Omental fat pad (tissue), 4 donors: ENCODE data around the gene XCR1. TPM values are rescaled to one million over a fixed set of nuclear protein-coding genes. Genes with fewer than 3 reads are reported as not detected.

Source experiments
- ATAC-seq: fragments of 150-250 bp; one replicate; pipeline ENCODE4 v1.9.1; 2016; ENCODE audit warnings: mild to moderate bottlenecking, moderate library complexity; ENCODE audit not compliant: low FRiP score
- DNase-seq: peaks from one replicate; pipeline ENCODE4 v3.0.0-alpha.2; 2019; ENCODE audit warnings: low spot score
- total RNA-seq, 4 donors: library from RNA; depleted of rRNA; stranded (reverse); fragments of >200 nt; gene quantifications; one replicate each; pipeline ENCODE4 v1.1.0, GENCODE V29; 2016
- TF ChIP-seq, protein P1 (sequence below), 3 donors: fragments of 450-650 bp; IDR thresholded peaks; one replicate each; pipeline ENCODE4 v1.5.1; 2016 to 2017; ENCODE audit warnings: antibody characterized with exemption in 3 of 3, mild to moderate bottlenecking in 3 of 3, moderate library complexity in 2 of 3

Gene XCR1
- total RNA-seq, 4 donors from 2014 or later = 0.06 to 0.12 (median 0.09) TPM; not detected in 1

DNA sequence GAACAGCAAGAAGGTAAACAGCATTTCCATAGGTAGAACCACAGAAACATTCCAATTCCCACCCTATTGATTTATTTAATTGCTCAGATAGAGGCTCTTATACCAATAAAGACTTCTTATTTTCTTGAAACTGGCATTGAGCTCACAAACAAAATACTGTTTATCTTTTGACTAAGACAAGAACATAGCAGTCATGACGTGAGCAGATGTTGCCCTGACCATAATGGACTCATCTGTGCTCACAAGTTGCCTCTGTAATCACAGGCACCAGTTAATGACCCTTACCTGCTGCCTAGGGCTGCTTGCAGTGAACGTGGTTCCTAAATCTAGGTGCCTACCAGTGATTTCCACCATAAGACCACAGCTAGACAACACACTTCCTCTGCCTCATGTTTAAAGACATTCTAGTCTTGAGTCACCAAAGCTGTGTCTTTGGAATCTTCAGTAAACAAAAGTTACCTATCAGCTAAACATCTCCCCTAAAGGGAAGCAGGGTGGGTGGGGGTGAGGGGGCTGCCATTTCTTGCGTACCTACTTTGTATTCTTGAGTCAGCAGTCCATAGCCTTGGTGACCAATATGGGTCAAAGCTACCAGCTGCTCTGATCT is 33.8 kb downstream of the XCR1 start:
- TF ChIP-seq, protein P1, sequence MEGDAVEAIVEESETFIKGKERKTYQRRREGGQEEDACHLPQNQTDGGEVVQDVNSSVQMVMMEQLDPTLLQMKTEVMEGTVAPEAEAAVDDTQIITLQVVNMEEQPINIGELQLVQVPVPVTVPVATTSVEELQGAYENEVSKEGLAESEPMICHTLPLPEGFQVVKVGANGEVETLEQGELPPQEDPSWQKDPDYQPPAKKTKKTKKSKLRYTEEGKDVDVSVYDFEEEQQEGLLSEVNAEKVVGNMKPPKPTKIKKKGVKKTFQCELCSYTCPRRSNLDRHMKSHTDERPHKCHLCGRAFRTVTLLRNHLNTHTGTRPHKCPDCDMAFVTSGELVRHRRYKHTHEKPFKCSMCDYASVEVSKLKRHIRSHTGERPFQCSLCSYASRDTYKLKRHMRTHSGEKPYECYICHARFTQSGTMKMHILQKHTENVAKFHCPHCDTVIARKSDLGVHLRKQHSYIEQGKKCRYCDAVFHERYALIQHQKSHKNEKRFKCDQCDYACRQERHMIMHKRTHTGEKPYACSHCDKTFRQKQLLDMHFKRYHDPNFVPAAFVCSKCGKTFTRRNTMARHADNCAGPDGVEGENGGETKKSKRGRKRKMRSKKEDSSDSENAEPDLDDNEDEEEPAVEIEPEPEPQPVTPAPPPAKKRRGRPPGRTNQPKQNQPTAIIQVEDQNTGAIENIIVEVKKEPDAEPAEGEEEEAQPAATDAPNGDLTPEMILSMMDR (IDR thresholded peaks at IDR 0.05) = no peak
- ATAC-seq (no peak), DNase-seq (no peak)

DNA sequence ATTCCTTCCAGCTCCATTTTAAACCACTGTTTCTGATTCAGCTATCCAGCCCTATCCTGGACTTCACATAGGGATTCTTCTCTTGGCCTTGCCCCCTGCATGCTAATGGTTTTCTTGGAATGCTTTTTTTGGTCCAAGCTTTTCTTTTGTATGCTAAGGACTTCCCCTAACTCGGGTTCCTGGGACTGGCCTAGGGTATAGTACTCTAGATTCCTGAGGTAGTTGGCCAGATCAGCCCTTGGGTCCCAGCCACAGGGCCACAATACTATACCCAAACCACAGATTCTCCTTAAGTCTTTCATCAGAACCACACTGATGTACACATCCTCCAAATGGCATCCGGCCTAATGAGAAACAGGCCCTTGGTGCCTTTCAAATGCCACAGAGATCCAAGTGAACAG is 34.5 kb downstream of the XCR1 start:
- DNase-seq = no peak
- no peak for ATAC-seq
- TF ChIP-seq, protein P1 (IDR thresholded peaks at IDR 0.05) = no peak

DNA sequence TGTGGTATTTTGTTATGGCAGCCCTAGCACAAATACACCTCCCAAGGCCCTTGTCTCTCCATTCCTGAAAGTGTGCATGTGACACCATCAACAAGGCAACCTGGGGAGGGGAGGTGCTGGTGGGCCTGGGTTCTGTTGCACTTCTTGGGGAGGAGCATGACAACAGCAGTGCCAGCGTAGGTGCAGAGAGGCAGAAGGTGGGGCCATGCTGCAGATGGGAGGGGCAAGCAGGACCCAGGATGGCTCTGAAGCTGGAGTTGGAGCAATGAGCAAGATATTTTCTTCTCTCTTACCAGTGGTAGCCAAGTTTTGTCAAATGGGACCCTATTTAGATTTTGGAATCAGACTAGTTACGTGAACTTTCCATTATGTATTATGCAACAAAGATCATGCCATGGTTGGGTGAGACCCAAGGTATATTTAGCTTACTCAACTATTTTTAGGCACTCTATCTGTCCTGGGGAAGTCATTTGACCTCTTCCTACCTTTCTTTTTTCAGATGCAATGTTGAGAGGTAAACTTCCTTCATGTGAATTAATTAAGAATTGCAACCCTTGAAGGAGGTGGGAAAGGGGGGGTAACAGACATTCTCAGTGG is 35.1 kb downstream of the XCR1 start:
- TF ChIP-seq, protein P1 (IDR thresholded peaks at IDR 0.05) = no peak
- no peak for ATAC-seq
- no peak for DNase-seq

DNA sequence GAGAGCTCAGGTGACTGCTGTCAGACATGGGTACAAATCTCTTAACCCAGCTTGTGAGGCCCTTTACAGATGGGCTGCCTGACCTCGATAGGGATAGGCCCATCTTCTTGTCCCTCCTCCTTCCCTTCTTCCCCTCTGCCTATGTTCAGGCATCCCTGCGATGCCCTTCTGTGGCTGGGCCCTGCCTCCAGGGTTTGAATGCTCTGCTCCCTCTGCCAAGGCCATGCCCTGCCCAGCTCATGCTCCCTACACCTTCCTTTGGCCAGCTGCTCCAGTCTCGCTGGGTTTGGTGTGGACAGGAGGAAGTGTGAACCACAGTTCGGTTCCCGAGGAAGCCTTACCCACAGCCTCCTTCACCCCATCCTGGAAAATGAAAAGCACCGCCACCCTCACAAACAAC is 35.9 kb downstream of the XCR1 start:
- TF ChIP-seq, protein P1 (IDR thresholded peaks at IDR 0.05) = no peak
- ATAC-seq = no peak
- no peak for DNase-seq

DNA sequence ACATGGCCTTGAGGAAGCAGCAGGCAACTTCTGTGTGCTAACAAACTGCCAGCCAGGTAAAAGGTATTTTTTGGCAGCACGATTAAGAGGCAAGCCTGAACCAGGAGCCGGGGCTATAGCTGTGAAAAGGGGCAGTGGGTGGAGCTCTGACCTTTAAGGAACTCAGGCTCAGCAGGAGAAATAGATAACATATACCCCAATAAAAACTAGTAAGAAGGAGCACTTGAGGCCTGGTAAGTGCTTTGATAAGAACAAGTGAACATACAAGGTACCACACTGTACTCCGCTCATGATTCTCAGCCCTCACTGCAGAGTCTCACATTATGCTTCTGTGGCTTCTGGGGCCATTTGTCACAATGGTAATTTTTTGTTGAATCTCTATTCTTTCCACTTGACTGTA is 37.1 kb downstream of the XCR1 start:
- ATAC-seq (no peak), DNase-seq (no peak)
- TF ChIP-seq, protein P1 (IDR thresholded peaks at IDR 0.05) = no peak

DNA sequence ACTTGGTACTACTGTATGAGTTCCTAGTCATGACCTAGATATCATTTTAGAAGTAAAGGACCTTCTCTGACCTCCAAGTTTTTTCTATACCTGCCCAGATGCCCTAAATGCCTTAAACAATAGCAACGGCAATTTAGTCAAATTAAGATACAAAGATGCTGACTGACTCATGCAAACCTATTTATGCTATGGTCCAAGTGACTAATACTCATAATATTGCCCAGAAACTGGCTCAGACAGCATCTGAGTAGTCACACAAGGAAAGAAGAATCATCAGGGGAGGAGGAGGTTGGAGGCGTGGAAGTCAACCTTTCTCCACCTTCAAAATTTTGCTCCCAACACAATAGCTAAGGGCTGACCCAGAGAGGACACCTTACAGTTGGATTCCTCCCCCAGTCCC is 38.5 kb downstream of the XCR1 start:
- ATAC-seq (peak; percentile 47), DNase-seq (no peak)
- TF ChIP-seq, protein P1 (IDR thresholded peaks at IDR 0.05) = no peak

DNA sequence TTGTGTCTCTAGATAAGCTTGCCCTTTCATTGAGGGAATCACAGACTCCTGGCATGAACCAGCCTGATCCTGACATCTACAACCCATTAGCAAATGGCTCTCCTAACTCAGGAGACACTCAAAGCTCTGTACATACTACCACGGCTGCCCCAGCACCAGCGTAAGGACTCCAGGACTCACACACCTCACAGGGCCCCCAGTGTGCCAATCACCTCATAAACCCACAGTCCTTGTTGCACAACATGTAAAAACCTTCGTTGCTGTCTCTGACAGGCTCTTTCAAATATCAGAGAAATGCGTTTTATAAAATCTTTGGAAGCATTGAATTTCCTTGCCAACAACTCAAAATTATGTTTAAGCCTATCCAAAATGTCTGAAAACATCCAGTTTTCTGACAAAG is 38.9 kb downstream of the XCR1 start:
- DNase-seq (no peak), ATAC-seq (no peak)
- TF ChIP-seq, protein P1 (IDR thresholded peaks at IDR 0.05) = no peak
